H9 (cell line): ENCODE measurements around the gene SRGAP1. TPM values are rescaled to one million over a fixed set of nuclear protein-coding genes. Genes with fewer than 3 reads are reported as not detected.

Experiments used
- DNase-seq: peaks from one replicate; pipeline ENCODE4 v3.0.0-alpha.2; 2017
- H2AFZ ChIP-seq: one replicate; pipeline ENCODE4 v1.6.1; 2013; ENCODE audit warnings: mild to moderate bottlenecking, low read length, control low read depth, moderate library complexity
- H2AK5ac ChIP-seq: 2 replicates; pipeline ENCODE4 v1.6.1; 2013; ENCODE audit warnings: low read length, control low read depth, mixed read lengths; ENCODE audit not compliant: insufficient read length
- H2BK120ac ChIP-seq: one replicate; pipeline ENCODE4 v1.6.1; 2013; ENCODE audit warnings: low read depth, mild to moderate bottlenecking, low read length, control low read depth, inconsistent platforms; ENCODE audit not compliant: poor library complexity, severe bottlenecking
- H2BK12ac ChIP-seq: 2 replicates; pipeline ENCODE4 v1.6.1; 2013; ENCODE audit warnings: low read length, control low read depth, mixed read lengths, low read depth; ENCODE audit not compliant: insufficient read length
- H2BK15ac ChIP-seq: 2 replicates; pipeline ENCODE4 v1.6.1; 2013; ENCODE audit warnings: low read depth, low read length, control low read depth
- H2BK20ac ChIP-seq: one replicate; pipeline ENCODE4 v1.6.1; 2013; ENCODE audit warnings: low read depth, mild to moderate bottlenecking, low read length, control low read depth, inconsistent platforms; ENCODE audit not compliant: poor library complexity, severe bottlenecking
- H2BK5ac ChIP-seq: 2 replicates; pipeline ENCODE4 v1.6.1; 2013; ENCODE audit warnings: low read length, control low read depth, mixed read lengths; ENCODE audit not compliant: insufficient read length
- H3K14ac ChIP-seq: 2 replicates; pipeline ENCODE4 v1.6.1; 2013; ENCODE audit warnings: low read length, control low read depth; ENCODE audit not compliant: insufficient read depth
- H3K18ac ChIP-seq: 2 replicates; pipeline ENCODE4 v1.6.1; 2013; ENCODE audit warnings: low read depth, mild to moderate bottlenecking, mixed read lengths, low read length, control low read depth; ENCODE audit not compliant: insufficient read length
- H3K23ac ChIP-seq: 2 replicates; pipeline ENCODE4 v1.6.1; 2013; ENCODE audit warnings: low read length, control low read depth, mixed read lengths, low read depth; ENCODE audit not compliant: insufficient read length
- H3K23me2 ChIP-seq: 2 replicates; pipeline ENCODE4 v1.6.1; 2013; ENCODE audit warnings: low read depth, mild to moderate bottlenecking, mixed read lengths, low read length, control low read depth; ENCODE audit not compliant: insufficient read length, poor library complexity, severe bottlenecking
- H3K27ac ChIP-seq: 2 replicates; pipeline ENCODE4 v1.5.1; 2013; ENCODE audit warnings: low read length, control low read depth, mixed read lengths, low read depth; ENCODE audit not compliant: insufficient read length
- H3K27me3 ChIP-seq: 2 replicates; pipeline ENCODE4 v1.6.1; 2013; ENCODE audit warnings: low read length, control low read depth, inconsistent platforms; ENCODE audit not compliant: insufficient read depth
- H3K4ac ChIP-seq: 2 replicates; pipeline ENCODE4 v1.6.1; 2013; ENCODE audit warnings: low read depth, mild to moderate bottlenecking, control low read depth, inconsistent platforms, low read length, moderate library complexity
- H3K4me1 ChIP-seq: 2 replicates; pipeline ENCODE4 v1.6.1; 2013; ENCODE audit warnings: low read length, control low read depth, inconsistent platforms; ENCODE audit not compliant: insufficient read depth
- H3K4me2 ChIP-seq: 2 replicates; pipeline ENCODE4 v1.6.1; 2013; ENCODE audit warnings: low read length, control low read depth, mixed read lengths; ENCODE audit not compliant: insufficient read length, insufficient read depth
- H3K56ac ChIP-seq: 2 replicates; pipeline ENCODE4 v1.6.1; 2013; ENCODE audit warnings: low read depth, mild to moderate bottlenecking, mixed read lengths, low read length, control low read depth; ENCODE audit not compliant: insufficient read length
- H3K79me1 ChIP-seq: 2 replicates; pipeline ENCODE4 v1.6.1; 2013; ENCODE audit warnings: low read depth, mild to moderate bottlenecking, moderate library complexity, low read length, control low read depth, inconsistent platforms; ENCODE audit not compliant: insufficient read depth, poor library complexity, severe bottlenecking
- H3K79me2 ChIP-seq: 2 replicates; pipeline ENCODE4 v1.6.1; 2013; ENCODE audit warnings: low read length, control low read depth, inconsistent platforms; ENCODE audit not compliant: insufficient read depth
- H3K9ac ChIP-seq: 2 replicates; pipeline ENCODE4 v1.6.1; 2013; ENCODE audit warnings: low read length, control low read depth, mixed read lengths; ENCODE audit not compliant: insufficient read length; ENCODE audit errors: extremely low read depth
- H3K9me3 ChIP-seq: one replicate; pipeline ENCODE4 v1.6.1; 2013; ENCODE audit warnings: low read depth, low read length, inconsistent platforms; ENCODE audit not compliant: control insufficient read depth
- H3T11ph ChIP-seq: one replicate; pipeline ENCODE4 v1.6.1; 2013; ENCODE audit warnings: mild to moderate bottlenecking, low read length, control low read depth, inconsistent platforms
- H4K20me1 ChIP-seq: one replicate; pipeline ENCODE4 v1.6.1; 2013; ENCODE audit not compliant: control insufficient read depth, insufficient read length, insufficient read depth
- H4K5ac ChIP-seq: 2 replicates; pipeline ENCODE4 v1.6.1; 2013; ENCODE audit warnings: low read depth, mild to moderate bottlenecking, mixed read lengths, low read length, control low read depth; ENCODE audit not compliant: insufficient read length
- H4K8ac ChIP-seq: replicated peaks from 2 replicates; pipeline ENCODE4 v1.6.1; 2013; ENCODE audit warnings: low read length, control low read depth, mixed read lengths, low read depth; ENCODE audit not compliant: insufficient read length
- H4K91ac ChIP-seq: 2 replicates; pipeline ENCODE4 v1.6.1; 2013; ENCODE audit warnings: low read depth, mild to moderate bottlenecking, moderate library complexity, mixed read lengths, low read length, control low read depth; ENCODE audit not compliant: insufficient read length
- H3K27ac Mint-ChIP-seq, 3 experiments: 2 replicates in 2 of 3; 3 replicates in 1 of 3; pipeline ENCODE4 v1.8.0; 2020 to 2021; ENCODE audit warnings: mixed read lengths in 3 of 3, mild to moderate bottlenecking in 1 of 3, moderate library complexity in 1 of 3
- H3K27me3 Mint-ChIP-seq: 2 replicates; pipeline ENCODE4 v1.8.0; 2021; ENCODE audit warnings: low read depth, mild to moderate bottlenecking, moderate library complexity, mixed read lengths
- H3K36me3 Mint-ChIP-seq, 3 experiments: 2 replicates in 2 of 3; 3 replicates in 1 of 3; pipeline ENCODE4 v1.8.0; 2020 to 2021; ENCODE audit warnings: low read depth in 3 of 3, mixed read lengths in 3 of 3; ENCODE audit not compliant: insufficient read depth in 1 of 3
- H3K4me1 Mint-ChIP-seq, 2 experiments: 2 replicates each; pipeline ENCODE4 v1.8.0; 2020; ENCODE audit warnings: mixed read lengths in 2 of 2
- H3K4me3 Mint-ChIP-seq, 2 experiments: 2 replicates in 1 of 2; 3 replicates in 1 of 2; pipeline ENCODE4 v1.8.0; 2020 to 2021; ENCODE audit warnings: mild to moderate bottlenecking in 2 of 2, mixed read lengths in 2 of 2, moderate library complexity in 1 of 2
- H3K9me3 Mint-ChIP-seq, 2 experiments: 2 replicates in 1 of 2; 3 replicates in 1 of 2; pipeline ENCODE4 v1.8.0; 2020; ENCODE audit warnings: mild to moderate bottlenecking in 2 of 2, mixed read lengths in 2 of 2, moderate library complexity in 1 of 2
- WGBS: extraction: QIAGEN DNeasy Blood & Tissue Kit; methylation state at CpG from one replicate; pipeline ENCODE4 v1.1.7; 2013; ENCODE audit warnings: missing lambda C conversion rate, low lambda C conversion rate, mixed read lengths; ENCODE audit not compliant: insufficient read length; ENCODE audit errors: extremely low coverage; 5-methylcytosine and 5-hydroxymethylcytosine counted together
- total RNA-seq: library from RNA; stranded (reverse); gene quantifications from 2 replicates; pipeline ENCODE4 v1.2.1, GENCODE V29; 2021
- TF ChIP-seq, protein P1 (sequence below): fragments of 200-600 bp; sonication (generic); conservative IDR thresholded peaks from 3 replicates; pipeline ENCODE4 v1.8.0; 2021; ENCODE audit warnings: antibody characterized with exemption, mild to moderate bottlenecking

The SRGAP1 gene
- total RNA-seq, 1 experiment from 2014 or later: 4.8 TPM

DNA sequence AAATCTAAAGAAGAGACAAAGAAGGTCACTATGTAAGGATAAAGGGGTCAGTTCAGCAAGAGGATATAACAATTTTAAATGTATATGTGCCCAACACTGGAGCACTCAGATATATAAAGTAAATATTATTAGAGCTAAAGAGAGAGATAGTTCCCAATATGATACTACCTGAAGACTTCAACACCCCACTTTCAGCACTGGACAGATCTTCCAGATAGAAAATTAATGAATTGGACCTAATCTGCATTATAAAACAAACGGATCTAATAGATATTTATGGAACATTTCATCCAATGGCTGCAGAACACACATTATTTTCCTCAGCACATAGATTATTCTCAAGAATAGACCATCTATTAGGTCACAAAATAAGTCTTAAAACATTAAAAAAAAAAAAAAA lies 24.1 kb upstream of the SRGAP1 start:
- Mint-ChIP-seq H3K4me3 (no peak overlapping the region), H3K9me3 (no peaks in the 10 kb centered on the region; a peak in 1 of 5 replicates), H3K36me3 (peaks cover 0 to 3% (median 0%) of the 10 kb centered on the region in 3 experiments; a peak in 1 of 7 replicates), H3K27me3 (no peaks in the 10 kb centered on the region), H3K27ac (no peak overlapping the region), H3K4me1 (no peaks in the 10 kb centered on the region)
- Histone ChIP-seq H3K18ac (no peak overlapping the region), H3K23me2 (no peaks in the 10 kb centered on the region), H3T11ph (no peak overlapping the region), H4K91ac (no peak overlapping the region), H2BK12ac (no peak overlapping the region), H3K27me3 (no peaks in the 10 kb centered on the region), H2BK20ac (no peak overlapping the region), H3K4me2 (no peak overlapping the region), H4K5ac (no peak overlapping the region), H4K8ac (no peak overlapping the region), H4K20me1 (no peaks in the 10 kb centered on the region), H2AFZ (no peak overlapping the region), H3K23ac (no peak overlapping the region), H3K4me1 (no peaks in the 10 kb centered on the region), H3K56ac (no peak overlapping the region), H3K4ac (no peak overlapping the region), H2AK5ac (no peak overlapping the region), H2BK120ac (no peak overlapping the region), H2BK5ac (no peak overlapping the region), H3K9ac (no peak overlapping the region), H3K79me1 (no peaks in the 10 kb centered on the region), H3K27ac (no peak overlapping the region), H3K9me3 (no peaks in the 10 kb centered on the region), H2BK15ac (no peak overlapping the region), H3K14ac (no peak overlapping the region), H3K79me2 (no peaks in the 10 kb centered on the region)
- DNase-seq: no peak
- WGBS: no CpG with 5 or more reads among the region's 1 CpG
- TF ChIP-seq, protein P1, sequence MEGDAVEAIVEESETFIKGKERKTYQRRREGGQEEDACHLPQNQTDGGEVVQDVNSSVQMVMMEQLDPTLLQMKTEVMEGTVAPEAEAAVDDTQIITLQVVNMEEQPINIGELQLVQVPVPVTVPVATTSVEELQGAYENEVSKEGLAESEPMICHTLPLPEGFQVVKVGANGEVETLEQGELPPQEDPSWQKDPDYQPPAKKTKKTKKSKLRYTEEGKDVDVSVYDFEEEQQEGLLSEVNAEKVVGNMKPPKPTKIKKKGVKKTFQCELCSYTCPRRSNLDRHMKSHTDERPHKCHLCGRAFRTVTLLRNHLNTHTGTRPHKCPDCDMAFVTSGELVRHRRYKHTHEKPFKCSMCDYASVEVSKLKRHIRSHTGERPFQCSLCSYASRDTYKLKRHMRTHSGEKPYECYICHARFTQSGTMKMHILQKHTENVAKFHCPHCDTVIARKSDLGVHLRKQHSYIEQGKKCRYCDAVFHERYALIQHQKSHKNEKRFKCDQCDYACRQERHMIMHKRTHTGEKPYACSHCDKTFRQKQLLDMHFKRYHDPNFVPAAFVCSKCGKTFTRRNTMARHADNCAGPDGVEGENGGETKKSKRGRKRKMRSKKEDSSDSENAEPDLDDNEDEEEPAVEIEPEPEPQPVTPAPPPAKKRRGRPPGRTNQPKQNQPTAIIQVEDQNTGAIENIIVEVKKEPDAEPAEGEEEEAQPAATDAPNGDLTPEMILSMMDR: no peak
